Endometrium (tissue), 2 donors: ENCODE results near the gene HEXD.

Source experiments
- FAIRE-seq: peaks from 2 replicates; lab custom pipeline; 2012; peaks lifted over from hg19 to GRCh38; lab: Jason Lieb, UNC
- donor health status: control.
- donor health status: control.

HEXD gene

DNA sequence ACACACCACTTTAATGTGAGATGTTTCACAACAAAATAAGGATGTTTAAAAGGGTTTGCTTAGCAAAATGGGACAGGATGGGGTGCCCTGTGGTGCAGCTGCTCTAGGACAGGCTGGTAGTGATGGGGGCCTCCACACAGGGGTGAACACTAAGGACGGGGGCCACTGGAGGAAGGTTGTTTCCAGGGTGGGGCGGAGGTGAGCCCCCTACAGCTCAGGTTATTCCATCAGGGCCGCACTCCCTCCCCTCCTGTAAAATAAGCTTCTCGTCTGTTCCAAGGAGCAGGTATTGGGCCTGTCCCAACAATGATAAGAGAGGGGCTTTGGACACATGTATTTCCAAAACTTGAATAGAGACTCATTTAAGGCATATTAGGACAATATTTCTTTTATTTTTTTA, 1.9 kb upstream of the HEXD start:
- no peak for FAIRE-seq

- FAIRE-seq: no peak
Measured at GRCh38 chr17:82416771-82417170, 1.4 kb upstream of the HEXD start.

DNA sequence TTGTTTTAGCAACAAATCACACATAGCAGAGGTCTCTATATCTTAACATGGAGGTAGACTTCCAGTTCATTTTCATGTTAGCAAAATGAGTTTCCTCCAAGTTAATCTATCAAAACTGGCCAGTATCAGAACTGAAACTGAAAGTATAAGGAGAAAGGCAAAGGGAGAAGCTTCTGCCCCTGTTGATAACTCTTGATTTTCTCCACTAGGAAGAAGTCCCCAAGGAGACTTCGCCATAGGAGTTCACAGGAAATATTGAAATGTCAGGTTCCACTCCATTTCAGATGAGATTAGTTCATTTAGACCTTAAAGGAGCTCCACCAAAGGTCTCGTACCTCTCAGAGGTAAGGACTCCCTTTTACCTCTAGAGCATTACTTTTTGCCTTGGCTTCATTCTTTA, 1.4 kb downstream of the HEXD start:
- no peak for FAIRE-seq

DNA sequence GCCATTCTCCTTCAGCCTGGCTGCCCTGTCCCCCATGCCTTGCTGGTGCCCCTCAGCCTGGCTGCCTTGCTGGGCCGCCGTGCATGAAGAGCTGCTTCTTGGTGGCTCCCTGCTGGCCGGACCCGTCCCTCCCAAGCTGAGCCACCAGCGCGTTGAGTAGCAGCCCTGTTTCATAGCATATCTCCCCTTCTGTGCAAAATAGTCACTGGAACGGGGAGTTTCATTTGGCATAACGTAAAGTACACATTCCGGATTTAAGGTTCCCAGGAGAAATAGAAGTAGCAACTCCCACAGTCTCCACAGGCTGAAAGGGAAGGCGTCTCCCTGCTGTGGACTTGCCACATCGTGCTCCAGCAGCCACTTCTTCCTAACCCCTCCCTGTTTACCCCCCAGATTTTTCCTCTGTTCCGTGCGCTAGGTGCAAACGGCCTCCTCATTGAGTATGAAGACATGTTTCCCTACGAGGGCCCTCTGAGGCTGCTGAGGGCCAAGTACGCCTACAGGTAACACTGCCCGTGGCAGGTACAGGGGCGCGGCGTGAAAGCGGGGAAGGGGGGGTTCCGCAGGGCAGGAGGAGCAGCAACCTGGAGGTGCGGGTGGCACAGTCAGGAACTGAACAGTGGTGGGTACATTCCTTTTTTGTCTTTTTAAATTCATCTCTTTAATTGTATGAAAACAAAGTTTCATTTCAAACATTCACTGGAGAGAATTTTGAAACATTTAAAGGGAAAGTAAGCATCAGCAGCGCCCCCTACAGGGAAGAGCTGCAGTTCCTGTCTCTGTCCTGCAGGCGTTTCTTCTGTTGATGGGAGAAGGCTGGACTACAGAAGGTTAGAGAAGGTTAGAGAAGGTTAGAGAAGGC, 6.1 kb downstream of the HEXD start:
- FAIRE-seq: no peak

GRCh38 chr17:82424863-82425159, 6.7 kb downstream of the HEXD start:
- no peak for FAIRE-seq

GRCh38 chr17:82428546-82428945, 10.4 kb downstream of the HEXD start:
- no peak for FAIRE-seq

- FAIRE-seq: no peak
Measured at GRCh38 chr17:82429824-82430223, 11.7 kb downstream of the HEXD start.

DNA sequence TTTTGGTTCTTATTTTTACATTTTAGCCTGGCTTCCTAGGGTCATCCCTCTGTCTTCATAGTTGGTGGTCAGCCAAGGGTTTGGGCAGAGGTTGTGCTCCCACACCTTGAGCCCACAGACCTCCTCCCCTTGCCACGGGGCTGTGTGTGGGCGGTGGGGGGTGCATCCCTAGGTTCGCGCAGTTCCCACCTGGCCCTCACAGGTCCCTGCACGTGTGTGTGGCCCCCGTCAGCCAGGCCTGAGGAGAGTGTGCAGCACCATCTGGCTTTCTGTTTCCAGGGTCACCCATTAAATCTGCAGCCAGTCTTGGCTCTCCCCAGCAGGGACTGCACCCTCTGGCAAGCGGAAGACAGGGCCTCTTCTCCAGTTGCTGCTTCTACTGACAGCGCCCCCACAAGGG, 13.9 kb downstream of the HEXD start:
- FAIRE-seq: no peak

GRCh38 chr17:82433560-82434215, 15.5 kb downstream of the HEXD start:
- FAIRE-seq: no peak

- FAIRE-seq: no peak
Measured at GRCh38 chr17:82434216-82434565, 16.0 kb downstream of the HEXD start.

DNA sequence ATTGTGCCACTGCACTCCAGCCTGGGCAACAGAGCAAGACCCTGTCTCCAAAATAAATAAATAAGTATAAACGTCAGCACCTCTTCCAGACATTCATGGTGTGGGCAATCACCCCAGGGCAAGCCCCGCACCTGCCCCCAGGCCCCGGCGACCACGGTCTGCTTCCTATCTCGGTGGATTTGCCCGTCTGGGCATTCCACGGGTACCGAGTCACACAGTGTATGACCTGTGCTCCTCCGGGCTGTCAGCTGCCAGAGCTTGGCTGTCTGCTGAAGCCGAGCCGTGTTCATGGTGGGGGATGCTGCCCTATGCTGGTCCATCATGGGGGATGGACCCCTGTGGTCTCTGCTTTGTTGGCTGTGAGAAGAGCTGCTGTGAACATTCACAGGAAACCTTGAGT, 17.0 kb downstream of the HEXD start:
- no peak for FAIRE-seq

GRCh38 chr17:82435601-82436583, 17.7 kb downstream of the HEXD start:
- FAIRE-seq: no peak

GRCh38 chr17:82436601-82437324, 18.6 kb downstream of the HEXD start:
- no peak for FAIRE-seq

DNA sequence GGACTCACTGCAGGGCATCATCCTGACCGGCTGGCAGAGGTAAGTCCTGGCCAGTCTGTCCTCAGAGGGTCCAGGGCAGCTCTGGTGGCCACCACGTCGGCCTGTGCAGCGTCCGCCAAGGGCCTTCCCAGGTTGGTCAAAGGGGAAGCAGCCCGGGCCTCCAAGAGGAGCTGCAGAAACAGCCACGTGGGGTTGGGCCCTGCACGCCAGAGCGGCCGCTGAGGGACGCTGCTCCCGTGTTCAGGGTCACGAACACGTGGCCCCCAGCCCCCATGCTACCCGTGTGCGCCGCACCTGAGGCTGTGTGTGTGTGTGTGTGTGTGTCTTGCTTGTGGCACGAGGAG, 19.1 kb downstream of the HEXD start:
- no peak for FAIRE-seq

- FAIRE-seq: no peak
Measured at GRCh38 chr17:82438401-82439193, 20.4 kb downstream of the HEXD start.

DNA sequence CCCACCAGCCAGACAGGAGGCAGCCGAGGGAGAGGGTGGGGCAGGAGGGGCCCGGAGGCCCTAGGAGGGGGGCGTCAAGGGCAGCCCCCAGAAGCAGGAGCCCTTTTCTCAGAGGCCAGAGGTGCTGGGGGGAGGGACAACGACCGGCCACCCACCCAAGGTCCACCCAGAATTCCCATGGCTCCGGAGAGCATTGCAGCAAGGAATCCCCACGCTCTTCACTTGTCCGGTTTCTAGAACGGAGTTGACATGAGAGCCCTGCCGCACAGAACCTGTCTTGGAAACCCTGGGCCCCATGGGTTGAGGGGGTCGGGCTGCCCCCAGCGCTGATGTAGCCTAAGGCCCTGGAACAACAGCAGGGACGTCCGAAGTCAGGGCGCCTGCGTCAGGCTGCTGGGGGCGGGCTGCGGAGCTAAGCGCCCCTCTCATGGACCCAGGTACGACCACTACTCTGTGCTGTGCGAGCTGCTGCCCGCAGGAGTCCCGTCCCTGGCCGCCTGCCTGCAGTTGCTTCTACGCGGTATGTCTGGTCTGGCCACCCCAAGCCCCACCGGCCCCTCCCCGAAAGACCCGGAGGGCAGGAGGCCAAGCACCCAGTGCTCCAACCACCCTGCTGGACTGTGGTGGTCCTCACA, 21.2 kb downstream of the HEXD start:
- no peak for FAIRE-seq

- no peak for FAIRE-seq
Measured at GRCh38 chr17:82439829-82440365, 21.8 kb downstream of the HEXD start.

- FAIRE-seq: no peak
Measured at GRCh38 chr17:82440469-82440981, 22.4 kb downstream of the HEXD start.

- FAIRE-seq: no peak
Measured at GRCh38 chr17:82440991-82441627, 23.0 kb downstream of the HEXD start.
